Measurements from ENCODE around the gene MYO1D.

DNA sequence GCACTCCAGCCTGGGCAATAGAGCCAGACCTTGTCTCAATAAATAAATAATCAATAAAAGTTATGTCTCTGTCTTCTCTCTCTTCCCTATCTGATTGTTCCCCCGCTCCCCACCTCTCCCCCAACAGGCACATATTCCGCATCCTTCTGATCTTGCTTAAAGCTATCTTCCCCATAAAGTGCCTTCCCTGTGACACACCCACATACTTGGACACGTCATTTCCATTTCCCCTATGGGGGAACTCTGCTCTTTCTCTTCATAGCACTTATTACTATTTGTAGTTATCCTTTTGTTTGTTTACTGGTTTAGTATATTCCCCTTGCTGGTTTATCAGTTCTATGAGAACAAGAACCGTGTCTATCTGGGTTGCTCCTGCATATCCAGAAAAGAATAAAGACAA, 14.9 kb downstream of the MYO1D start:
- TF ChIP-seq POLR2A (IDR thresholded peaks at IDR 0.05): no peak
- TF ChIP-seq, protein P1, sequence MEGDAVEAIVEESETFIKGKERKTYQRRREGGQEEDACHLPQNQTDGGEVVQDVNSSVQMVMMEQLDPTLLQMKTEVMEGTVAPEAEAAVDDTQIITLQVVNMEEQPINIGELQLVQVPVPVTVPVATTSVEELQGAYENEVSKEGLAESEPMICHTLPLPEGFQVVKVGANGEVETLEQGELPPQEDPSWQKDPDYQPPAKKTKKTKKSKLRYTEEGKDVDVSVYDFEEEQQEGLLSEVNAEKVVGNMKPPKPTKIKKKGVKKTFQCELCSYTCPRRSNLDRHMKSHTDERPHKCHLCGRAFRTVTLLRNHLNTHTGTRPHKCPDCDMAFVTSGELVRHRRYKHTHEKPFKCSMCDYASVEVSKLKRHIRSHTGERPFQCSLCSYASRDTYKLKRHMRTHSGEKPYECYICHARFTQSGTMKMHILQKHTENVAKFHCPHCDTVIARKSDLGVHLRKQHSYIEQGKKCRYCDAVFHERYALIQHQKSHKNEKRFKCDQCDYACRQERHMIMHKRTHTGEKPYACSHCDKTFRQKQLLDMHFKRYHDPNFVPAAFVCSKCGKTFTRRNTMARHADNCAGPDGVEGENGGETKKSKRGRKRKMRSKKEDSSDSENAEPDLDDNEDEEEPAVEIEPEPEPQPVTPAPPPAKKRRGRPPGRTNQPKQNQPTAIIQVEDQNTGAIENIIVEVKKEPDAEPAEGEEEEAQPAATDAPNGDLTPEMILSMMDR (IDR thresholded peaks at IDR 0.05): no peak

Data from adrenal gland (tissue), 5 donors.